H1 (cell line): ENCODE measurements around the gene GNG12. TPM values are rescaled to one million over a fixed set of nuclear protein-coding genes. Genes with fewer than 3 reads are reported as not detected.

Experiments used
- ATF2 ChIP-seq: IDR thresholded peaks from 2 replicates; pipeline ENCODE4 v1.6.1; 2012; ENCODE audit warnings: low read length, inconsistent platforms
- CBX5 ChIP-seq: fragments of 300-800, 300-1000 bp; sonication (generic); IDR thresholded peaks from 2 replicates; pipeline ENCODE4 v1.7.1; 2016; ENCODE audit warnings: antibody characterized with exemption, low read length, low read depth
- CBX8 ChIP-seq: fragments of 300-800, 300-1000 bp; sonication (generic); IDR thresholded peaks from 2 replicates; pipeline ENCODE4 v1.7.1; 2016; ENCODE audit warnings: low read depth, low read length, borderline replicate concordance
- CHD1 ChIP-seq: IDR thresholded peaks from 2 replicates; pipeline ENCODE4 v1.6.1; 2012; ENCODE audit warnings: low read depth, low read length, improper control_type of control experiment
- PHF8 ChIP-seq: fragments of 200-600 bp; sonication (generic); conservative IDR thresholded peaks from 2 replicates; pipeline ENCODE4 v1.7.1; 2012; ENCODE audit warnings: low read depth, mild to moderate bottlenecking, inconsistent platforms, low read length, moderate library complexity
- RFX5 ChIP-seq: IDR thresholded peaks from 2 replicates; pipeline ENCODE4 v1.6.1; 2011; ENCODE audit warnings: low read depth, low read length, improper control_type of control experiment, borderline replicate concordance
- polyA plus RNA-seq, 7 experiments: library from polyadenylated mRNA; depleted of rRNA in 3 of 7; stranded (reverse) in 5 of 7; unstranded in 2 of 7; fragments of >200 nt in 5 of 7; fragments of 200-250 nt in 2 of 7; gene quantifications; 1 replicate in 5 of 7; 2 replicates in 1 of 7; 4 replicates in 1 of 7; pipeline versions ENCODE4 v1.2.1 to v1.2.3, GENCODE V29; 2011 to 2013; ENCODE audit warnings: missing spikeins in 2 of 7, mixed read lengths in 2 of 7
- total RNA-seq: library from RNA; stranded (reverse); fragmentation: NEBNext Ultra II Directional; extraction: Animal tissue kit (Norgen Biotek cat#: 25700); gene quantifications from 2 replicates; pipeline ENCODE4 v1.2.1, GENCODE V29; 2021
- TF ChIP-seq, protein P1 (sequence below): IDR thresholded peaks from 2 replicates; pipeline ENCODE4 v1.6.1; 2011; ENCODE audit warnings: low read length, improper control_type of control experiment

Gene GNG12
- total and polyA plus RNA-seq, 2 of the 8 experiments (the other 6 are each of a cell fraction or from before 2014, with no cell fraction given): 11.4 to 35.8 TPM

DNA sequence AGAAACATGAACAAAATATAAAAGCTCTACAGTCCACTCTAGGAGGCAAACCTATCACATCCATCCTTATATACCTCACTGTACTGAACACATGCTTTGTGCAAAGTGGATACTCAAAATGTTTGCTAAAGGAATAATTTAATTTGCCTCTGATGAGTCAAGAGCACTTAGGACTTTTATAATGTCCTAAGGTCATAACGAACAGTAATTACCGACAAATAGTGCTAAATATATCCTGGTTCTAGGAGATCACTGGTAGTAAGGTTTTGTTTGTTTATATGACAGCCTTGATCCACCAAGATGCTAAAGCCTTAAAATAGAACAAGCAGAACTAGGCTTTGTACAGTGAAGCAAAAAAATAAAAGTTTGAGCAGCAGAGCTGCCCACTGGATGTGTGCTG lies 77.6 kb downstream of the GNG12 start (continued):
- TF ChIP-seq PHF8 (no peak), ATF2 (no peak), CHD1 (no peak), CBX5 (no peak), RFX5 (no peak), CBX8 (no peak)
- TF ChIP-seq, protein P1, sequence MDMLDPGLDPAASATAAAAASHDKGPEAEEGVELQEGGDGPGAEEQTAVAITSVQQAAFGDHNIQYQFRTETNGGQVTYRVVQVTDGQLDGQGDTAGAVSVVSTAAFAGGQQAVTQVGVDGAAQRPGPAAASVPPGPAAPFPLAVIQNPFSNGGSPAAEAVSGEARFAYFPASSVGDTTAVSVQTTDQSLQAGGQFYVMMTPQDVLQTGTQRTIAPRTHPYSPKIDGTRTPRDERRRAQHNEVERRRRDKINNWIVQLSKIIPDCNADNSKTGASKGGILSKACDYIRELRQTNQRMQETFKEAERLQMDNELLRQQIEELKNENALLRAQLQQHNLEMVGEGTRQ: no peak
